NCI-H2081 treated with DMSO at 0.1 percent for 48 hours (cell line): Measurements from ENCODE around the gene TSC2.
"Not testable (repeated sequence)": the region's sequence is repeated elsewhere in the genome, so short reads cannot be mapped to it uniquely, and the experiment has no call there.

Experiments
- DNase-seq: peaks from one replicate; lab custom pipeline; 2025; lab: John Stamatoyannopoulos, UW

Gene TSC2

DNA sequence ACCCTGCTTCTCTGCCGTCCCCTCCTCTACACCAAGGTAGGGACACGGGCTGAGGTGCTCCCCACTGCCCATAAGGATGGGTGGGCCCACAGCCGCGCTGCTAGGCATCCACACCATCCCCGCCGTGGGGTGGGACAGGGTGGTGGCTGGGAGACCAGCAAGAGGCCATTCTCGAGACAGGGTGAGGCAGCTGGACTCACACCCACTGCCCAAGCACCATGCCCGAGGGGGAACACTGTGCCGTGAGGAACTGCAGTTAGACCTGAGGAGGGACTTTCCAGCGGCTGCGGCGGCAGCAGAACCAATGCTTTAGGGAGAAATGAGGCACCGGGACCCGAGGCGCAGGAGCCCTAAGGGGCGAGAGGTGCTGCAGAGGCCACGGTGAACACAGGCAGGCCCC lies 74.6 kb downstream of the TSC2 start:
- DNase-seq = no peak

DNA sequence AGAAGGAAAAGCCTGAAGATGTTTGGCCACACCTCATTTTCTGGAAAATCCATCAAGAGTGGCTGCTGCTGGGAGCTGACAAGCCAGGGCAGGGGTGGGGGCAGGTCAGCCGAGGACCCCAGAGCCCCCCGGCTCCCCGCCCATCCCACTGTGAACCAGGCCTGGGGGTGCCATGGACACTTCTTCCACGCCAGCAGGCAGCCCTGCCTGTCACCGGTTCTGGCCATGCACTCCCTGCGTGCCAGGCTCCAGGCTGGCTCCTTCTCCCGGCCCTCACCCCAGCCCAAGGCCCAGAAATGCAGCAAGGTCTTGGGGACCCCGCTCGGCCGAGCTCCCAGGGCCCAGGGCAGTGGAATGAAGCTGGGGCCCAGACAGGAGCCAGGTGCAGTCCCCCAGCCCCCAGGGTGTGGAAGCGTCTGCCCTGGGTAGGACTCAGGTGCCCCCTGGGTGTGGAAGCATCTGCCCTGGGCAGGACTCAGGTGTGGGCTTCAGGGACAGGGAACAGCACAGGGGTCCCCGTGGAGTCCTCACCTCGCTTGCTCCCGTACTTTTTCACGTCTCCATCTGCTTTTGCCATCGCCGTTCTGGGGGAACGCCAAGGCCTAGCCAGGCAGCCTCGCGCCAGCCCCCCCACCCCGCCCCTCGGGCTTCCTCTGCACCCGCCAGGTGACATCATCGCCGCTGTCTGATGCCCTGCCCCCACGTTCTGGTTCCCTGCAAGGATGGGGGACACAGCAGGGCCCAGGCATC lies 75.3 kb downstream of the TSC2 start:
- not testable (repeated sequence) for DNase-seq

DNA sequence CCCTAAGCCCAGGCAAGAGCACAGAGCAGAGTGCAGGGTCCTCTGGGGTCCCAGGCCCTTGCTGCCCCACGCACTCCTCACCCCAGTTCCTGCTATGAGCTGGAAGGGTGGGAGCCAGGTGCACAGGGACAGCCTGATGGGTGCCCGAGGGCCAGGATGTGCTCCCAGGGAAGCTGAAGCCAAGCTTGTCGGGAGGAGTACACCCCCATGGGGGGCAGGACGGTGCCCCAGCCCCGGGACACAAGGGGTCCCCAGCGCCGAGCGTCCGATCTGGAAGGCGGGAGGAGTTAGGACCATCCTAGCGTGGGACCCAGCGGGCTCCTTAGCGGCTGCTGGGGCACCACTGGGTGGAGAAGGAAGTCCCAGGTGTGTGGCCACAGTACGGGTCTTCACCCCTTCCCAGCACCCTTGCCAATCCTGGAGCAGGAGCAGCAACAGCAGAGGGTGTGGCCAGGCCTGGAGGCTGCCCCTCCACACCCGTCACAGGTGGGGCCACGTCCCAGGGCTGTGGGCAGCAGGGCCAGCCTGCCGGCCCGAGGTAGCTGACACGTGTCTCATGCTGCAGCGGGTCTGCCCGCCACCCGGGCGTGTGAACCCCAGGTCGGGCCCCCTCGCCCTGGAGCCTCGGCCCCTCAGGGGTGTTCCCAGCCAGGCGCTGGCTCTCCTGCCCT lies 76.1 kb downstream of the TSC2 start:
- not testable (repeated sequence) for DNase-seq

GRCh38 chr16:2124377-2124693 lies 76.5 kb downstream of the TSC2 start:
- not testable (repeated sequence) for DNase-seq

- DNase-seq = peak; percentile 35
Observed at GRCh38 chr16:2124694-2125444, 77.1 kb downstream of the TSC2 start.

- not testable (repeated sequence) for DNase-seq
Observed at GRCh38 chr16:2125609-2126008, 77.8 kb downstream of the TSC2 start.

- not testable (repeated sequence) for DNase-seq
Observed at GRCh38 chr16:2126161-2126743, 78.5 kb downstream of the TSC2 start.

DNA sequence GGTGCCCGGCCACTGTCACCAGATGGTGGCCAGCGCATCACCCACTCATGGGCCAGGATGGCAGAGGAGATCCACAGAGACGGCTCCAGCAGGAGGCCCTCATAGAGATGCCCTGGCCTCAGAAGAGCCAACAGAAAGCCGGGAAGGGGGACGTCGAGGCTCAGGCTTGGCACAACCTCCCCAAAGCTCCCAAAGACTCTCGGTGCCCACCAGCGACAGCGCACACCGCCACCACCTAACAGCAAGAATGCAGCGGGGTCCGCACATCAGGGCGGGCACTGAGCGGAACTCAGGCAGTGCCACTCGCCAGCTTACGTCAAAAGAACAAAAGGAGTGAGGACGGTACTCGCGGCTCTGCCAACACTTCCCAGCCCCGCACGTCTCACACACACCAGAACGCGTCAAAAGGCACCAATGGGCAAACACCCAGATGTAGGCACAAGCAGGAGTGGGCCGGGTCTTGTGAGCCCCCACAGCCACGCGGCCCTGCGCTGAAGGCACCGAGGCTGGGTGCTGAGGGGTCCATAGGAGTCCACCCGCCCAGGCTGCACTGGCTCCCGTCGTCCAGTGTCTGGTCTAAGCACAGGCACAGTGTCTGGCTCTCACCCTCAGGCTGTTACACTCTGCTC lies 79.3 kb downstream of the TSC2 start:
- DNase-seq = not testable (repeated sequence)

GRCh38 chr16:2127630-2128280 lies 80.0 kb downstream of the TSC2 start:
- not testable (repeated sequence) for DNase-seq

- DNase-seq = not testable (repeated sequence)
Observed at GRCh38 chr16:2129251-2129650, 81.5 kb downstream of the TSC2 start.

GRCh38 chr16:2129890-2130447 lies 82.2 kb downstream of the TSC2 start:
- not testable (repeated sequence) for DNase-seq

- DNase-seq = not testable (repeated sequence)
Observed at GRCh38 chr16:2133797-2134196, 86.0 kb downstream of the TSC2 start.

DNA sequence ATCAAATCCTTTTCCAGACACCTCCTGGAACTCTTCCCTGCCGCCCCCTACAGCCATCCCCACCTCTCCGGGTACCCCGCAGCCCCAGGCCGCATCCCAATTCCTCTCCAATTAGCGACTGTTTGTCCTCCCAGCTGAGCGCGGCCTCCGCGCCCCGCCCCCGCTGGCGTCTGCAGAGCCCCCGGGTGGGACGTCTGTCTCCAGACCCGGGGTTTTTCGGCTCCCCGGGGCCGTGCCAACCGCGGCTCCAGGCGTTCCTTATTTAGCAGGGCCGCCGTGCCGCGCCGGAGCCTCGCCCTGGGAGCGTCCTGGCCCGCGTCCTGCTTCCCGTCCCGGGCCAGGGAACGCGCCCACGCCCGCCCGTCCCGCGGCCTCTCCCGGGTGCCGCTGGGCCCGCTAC lies 87.3 kb downstream of the TSC2 start:
- not testable (repeated sequence) for DNase-seq

DNA sequence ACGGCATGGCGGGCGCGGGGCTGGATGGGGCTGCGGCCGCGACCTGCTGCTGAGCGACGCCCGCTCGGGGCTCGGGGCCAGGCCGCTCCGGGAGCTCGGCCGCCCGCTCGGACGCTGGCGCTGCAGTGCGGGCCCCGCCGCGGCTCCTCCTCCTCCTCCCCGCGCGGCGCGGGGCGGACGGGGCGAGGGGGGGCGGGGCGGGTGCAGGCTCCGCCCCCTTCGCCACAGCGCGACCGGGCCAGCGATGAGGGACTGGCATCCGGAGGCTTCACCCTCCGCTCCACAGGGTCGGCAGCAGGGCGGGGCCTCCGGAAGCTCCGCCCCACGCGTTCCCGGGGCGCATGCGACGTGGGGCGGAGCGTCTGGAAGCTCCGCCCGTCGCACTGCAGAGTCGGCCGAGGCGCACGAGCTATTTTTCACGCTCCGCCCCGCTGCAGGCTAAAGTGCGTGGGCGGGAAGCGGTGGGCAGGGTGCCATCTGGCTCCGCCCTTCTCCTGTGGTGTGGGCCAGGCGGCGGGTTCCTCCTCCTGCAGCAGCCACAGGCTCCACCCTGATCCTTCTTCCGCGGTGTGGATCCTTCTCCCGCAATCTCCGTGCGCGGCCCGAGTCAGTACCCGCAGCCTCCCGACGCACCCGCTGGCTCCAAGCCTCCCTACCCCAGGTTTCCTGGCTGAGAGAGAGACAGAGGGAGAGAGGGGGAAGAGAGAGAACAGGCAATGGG lies 88.1 kb downstream of the TSC2 start, which contains the start of gene PKD1:
TSS of gene PKD1 (minus strand) at position 129 of the 721 bp plus-strand sequence. CDS start 209 bp downstream, outside the sequence.
- DNase-seq = peak; percentile 54
